ENCODE data around the gene SNX19.
A peak's percentile ranks its signal among the peaks of the same experiment; 100 is the strongest.

SNX19 gene

GRCh38 chr11:130904380-130904779 lies 11.9 kb downstream of the SNX19 start:
- peak in 1 of 2 experiments; percentile 27 for DNase-seq

DNA sequence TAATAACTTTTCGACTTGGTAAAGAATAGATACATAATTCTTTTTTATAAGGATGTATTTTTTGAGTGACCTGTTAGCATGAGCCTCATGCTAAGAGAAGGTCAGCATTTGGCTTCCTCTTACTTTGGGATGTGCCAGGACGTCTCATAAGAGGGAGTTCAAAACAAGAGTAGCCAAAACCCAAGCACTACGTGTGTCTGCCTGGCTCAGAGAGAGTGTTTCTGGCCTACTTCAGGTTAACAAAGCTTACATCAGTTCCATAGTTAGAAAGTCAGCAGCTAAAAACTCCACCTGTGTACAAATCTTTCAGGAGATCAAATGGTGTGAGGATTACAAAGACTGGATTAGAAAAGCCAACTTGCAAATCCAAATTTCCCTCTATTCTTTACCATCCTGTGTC lies 13.9 kb downstream of the SNX19 start:
- DNase-seq: no peak

DNA sequence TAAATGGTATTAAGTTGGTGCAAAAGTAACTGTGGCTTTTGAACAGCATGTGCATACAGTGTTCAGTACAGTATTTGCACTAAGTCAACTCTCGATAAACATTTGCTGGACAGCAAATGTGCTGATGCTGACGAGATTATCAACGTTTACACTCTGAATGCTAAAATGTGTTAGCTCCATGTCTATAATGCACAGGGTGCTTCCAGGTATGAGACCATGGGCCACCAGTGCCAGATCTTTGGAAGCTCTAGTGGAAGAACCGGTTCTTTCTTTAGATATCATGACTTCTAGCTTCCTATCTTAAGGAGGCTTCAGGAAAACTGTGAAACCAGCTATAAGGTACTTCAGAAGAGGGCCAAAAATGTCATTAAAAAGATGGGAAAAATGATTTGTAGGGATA lies 17.2 kb downstream of the SNX19 start:
- no peak for DNase-seq

DNA sequence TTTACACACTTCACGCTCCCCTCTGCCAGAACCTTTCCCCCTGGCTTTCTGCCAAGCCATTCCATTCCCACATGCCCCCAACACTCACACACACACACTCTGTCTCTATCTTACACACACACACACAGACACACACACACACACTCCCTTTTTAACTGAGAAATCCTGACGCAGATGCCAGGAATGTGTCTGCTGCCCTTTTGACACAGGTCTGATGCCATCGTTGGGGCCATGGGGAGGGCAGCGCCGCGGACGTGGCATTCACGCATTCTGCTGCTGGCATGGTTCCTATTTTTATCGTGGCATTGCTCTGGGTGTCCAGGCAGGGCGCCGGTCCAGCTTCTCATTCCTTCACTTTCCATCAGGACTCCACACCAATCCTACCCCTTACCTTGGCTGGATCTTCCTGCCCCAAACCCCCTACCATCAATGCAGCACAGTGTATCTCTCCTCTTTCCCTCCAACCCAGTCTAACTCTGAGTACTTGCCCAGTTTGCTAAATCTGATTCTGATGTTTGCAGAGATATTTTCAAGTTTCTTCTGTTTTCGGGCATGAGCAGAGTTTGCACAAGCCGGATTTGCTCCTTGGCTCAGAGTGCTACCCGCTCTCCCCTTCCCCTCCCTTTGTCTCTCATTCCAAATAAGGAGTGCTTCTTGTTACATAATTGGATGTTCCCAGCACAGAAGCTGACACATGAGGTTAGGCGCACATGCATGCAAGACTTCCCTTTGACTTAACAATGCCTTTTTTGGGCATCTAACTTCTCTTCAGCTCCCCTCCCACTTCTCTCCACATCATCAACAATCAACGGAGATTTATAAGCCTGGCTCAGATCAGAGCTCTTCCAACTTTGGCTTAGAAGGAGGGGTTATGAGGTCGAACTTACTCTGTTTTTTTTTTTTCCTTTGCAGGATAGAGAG lies 18.8 kb downstream of the SNX19 start:
- DNase-seq: no peak

DNA sequence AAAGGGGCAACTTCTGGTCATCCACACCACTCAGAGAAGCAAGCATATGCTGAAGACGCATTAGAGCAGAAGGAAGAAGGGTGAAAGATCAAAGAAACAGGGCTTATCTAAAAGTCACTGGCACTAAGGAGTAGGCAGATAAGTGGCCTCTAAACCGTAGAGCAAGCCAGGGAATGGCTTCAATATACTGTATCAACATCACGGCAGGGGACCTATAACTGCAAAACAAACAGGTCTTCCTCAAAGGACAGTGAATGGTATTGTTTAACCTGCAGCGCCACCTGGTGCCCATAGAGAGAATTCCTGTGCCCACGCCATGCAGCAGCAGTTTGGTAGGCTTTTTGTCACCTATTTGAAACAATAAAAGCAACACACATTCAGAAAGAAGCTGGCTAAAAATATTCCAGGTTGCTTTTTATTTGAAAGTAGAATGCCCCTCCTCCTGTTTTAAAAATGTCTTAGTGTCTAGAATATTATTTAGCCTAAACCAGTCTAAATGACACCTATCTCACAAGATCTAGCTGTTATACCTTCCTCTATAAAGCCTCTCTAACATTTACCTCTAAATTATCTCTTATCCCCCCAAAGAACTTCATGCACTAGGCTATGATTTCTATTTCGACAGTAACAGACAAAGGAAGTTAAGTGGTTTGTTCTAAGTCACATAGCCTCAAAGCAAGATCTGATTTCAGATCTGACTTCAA lies 21.8 kb downstream of the SNX19 start:
- DNase-seq: peak; percentile 81 to 94

DNA sequence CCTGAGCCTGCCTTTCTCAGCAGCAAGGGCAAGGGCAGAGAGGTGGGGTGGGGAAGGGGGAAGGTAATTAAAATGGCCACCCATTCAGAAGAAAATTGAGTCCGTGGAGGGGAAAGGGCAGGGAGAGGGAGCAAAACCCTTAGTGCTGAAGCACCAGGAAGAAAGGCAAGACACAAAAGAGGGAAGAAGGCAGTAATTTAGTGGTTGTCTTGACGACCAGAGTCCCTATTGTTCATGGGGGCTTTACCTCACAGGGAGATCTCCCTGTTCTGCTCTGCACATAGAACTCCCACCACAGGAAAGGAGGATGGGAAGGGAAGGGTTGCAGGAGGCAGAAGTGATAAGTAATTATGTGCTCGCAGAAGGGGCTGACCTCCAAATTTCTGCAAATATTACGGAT lies 23.4 kb downstream of the SNX19 start:
- no peak for DNase-seq

- no peak for DNase-seq
Observed at GRCh38 chr11:130891326-130891725, 25.0 kb downstream of the SNX19 start.

DNA sequence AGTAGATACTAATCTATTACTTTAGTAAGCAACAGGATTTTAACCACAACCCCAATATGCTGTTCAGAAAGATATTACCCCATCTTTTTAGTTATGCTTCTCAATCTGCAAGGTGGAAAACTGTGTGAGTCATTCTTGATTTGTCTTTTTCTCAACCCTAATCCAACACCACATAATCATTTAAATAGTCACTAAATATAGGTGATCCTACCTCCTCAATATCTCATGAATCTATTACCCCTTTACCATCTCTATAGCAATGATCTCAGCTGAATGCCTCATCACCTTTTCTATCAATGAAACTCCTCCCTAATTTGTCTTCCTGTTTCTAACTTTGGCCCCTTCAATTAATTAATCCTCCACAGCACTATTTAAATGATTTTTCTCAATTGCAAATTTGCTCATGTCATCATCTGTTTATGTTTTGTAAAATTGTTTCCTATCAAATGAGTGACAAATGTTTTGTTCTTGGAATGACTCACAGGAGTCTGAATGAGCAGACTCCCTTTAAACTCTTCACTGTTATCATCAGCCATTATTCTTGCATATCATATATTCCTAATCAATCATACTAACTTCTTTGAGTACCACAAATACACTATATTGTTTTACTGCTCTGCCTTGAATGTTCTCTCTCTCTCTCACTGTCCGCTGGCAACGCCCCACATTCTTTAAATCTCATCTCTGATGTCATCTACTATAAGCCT lies 26.1 kb downstream of the SNX19 start:
- DNase-seq: no peak

- DNase-seq: no peak
Observed at GRCh38 chr11:130888790-130889189, 27.5 kb downstream of the SNX19 start.

DNA sequence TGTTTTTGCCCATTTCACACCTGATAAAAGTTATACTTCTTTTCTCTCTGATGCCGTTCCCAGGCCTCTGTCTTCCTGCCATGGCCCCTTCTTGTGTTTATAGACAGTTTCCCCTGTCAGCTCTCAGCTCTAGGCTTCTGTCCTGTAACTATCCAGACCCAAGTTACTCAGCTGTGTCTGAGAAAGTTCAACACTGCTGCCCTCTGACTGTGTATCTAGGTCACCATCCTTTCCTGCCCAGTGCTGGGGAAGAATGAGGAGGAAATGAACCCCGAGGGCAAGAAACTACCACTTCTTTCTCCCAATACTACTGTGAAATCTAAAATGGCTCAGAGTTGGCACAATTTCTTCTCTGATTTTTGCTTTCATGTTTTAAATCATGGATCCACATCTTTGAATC lies 29.6 kb downstream of the SNX19 start:
- DNase-seq: no peak

DNA sequence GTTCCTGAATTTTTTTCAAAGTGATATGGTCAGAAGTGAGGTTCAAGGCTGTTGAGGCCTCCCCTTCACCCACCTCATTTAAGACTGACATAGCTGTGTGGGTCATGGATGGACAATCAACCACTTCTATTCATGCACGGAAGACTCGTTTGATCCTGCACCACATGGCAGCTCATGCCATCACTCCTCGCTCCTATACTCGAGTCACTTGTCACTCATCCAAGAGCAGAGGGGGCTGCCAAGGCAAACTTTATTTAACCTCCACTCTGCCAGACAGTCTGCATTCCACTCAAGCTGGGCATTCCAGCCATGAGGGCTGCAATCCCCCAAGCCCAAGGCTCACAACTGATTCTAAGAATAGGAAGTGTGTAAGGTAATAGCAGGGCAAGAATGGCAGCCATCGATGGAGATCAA lies 34.1 kb downstream of the SNX19 start:
- no peak for DNase-seq

DNA sequence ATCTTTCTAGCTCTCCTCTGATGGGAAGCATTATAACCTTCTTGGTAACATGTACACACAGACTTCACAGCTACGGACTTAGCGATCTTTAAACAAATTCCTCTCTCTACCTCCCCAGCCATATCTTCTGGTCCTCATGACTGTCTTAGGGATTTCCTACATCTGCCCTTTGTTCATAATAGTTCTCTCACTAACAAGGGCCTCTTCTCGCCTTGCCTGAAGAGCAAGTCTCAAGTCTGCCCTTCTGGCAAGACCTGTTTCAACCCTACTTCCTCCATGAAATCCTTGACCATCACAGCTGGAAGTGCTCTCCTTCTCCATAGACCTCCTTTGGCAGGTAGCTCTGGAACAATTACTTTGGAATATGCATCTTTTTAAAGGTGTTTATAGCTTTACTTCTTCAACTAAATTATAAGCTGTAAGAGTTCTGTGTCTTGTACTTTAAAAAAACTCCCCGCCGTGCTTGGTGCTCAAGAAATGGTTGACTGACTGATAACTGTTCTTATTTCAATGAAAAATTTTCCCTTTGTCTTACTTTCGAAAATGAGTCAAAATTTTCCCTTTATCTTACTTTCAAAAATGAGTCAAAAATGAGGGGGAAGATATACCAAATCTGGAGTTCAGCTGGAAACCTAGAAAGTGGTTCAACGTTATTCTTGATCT lies 34.7 kb downstream of the SNX19 start:
- DNase-seq: no peak

DNA sequence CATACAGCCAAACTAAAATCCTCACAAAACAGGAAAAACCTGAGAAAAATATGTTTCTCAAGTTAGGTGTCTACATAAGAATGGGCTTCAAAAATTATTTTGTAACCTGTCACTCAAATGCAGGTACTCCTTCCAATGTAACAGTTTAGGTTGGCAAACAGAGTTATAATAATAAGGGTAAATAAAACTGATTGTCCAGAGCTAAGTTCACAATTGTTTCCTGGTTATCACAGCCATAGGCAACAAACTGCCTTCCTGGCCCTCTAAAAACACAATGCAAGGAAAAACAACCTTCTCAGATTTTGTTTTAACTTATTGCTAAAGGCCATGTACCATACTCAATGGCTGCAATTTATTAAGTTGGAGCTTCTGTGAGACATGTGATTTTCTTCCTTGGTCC lies 36.4 kb downstream of the SNX19 start:
- DNase-seq: no peak

DNA sequence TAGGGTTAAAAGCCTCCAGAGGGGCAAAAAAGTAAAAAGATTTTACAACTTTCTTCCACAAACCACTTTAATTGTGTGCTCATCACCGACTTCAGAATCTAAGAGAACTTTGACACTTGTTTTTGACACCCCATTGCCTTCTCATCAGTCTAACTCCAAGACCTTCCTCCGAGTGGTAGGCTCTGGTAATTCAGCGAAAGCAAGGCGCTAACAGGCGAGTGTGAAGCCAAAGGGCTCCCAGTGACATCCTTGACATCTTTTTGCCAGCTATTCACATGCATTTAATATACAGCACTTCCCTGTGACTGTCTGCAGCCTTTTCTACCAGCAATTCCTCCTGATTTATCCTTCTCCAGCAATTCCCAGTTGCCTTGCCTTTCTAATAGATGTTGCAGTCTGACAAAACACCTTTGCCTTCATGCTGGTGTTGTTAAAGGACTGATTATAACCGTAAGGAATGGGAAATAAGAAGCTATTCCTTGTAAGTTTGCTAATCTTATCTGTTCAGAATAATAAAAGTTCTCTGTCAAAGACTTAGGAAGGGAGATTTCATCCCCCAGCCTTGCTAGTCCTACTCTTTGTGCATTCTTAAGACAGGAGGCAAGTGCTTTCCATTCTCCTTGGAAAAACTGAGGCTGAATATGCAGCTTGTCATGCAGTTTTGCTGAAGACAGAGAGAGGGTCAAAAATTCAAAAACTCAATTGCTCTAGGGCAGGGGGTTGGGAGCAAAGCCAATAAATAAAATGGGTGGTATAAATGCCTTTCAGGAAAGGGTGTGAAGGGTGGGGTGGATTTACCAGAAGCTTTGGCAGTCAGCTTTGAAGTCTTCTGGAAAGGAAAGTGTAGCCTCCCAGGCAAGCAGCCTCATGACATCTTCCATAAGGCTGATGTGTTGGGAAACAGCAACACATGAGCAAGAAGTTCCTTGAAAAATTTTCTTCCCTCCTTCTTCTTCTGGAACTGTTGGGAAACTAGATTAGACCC lies 39.1 kb downstream of the SNX19 start:
- no peak for DNase-seq

- no peak for DNase-seq
Observed at GRCh38 chr11:130876100-130876499, 40.2 kb downstream of the SNX19 start.

- DNase-seq: no peak
Observed at GRCh38 chr11:130874955-130875531, 41.2 kb downstream of the SNX19 start.

DNA sequence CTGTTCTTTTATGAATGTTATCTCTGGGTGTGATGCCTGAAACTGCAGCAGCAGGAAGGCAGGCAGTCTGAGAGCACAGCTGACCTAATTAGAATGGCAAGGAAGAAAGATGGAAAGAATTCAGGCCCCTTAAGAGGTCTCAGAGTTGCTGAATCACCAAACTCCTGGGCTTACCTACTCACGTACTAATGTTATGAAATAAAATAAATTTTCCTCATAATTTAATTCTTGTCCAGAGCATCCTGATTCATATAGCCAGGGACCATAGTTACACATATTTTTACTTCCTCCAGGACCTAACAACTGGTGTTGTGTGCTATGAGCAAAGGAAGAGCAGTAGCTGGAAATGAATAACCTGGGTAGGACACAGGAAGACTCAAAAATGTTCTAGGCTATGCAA lies 41.9 kb downstream of the SNX19 start:
- DNase-seq: no peak

GRCh38 chr11:130873761-130874160 lies 42.5 kb downstream of the SNX19 start:
- no peak for DNase-seq

- peak; percentile 32 to 59 for DNase-seq
Observed at GRCh38 chr11:130872981-130873380, 43.3 kb downstream of the SNX19 start.

- no peak for DNase-seq
Observed at GRCh38 chr11:130872513-130872912, 43.8 kb downstream of the SNX19 start.

DNA sequence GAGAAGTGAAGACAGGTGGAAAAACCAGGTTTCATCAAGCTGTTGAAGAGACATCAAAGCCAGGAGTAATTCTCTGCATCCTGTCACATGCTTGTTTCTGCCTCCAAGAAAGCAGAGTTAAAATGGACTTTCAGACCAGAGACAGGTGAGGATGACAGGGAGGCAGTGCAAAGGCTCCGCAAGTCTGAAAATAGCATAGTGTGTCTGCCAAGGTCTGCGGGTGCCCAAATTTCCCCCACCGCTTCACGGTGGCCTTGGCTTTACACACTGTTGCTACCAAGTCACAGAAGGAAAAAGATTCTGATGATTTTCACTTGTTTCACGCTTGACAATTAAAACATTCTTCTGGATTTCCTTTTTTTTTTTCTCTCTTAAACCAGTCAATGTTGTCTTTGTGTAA lies 44.2 kb downstream of the SNX19 start:
- no peak for DNase-seq

Measured in NCI-H526 (cell line).